Lower leg skin (tissue), 3 donors: ENCODE measurements around the gene ABCA13.

Experiments
- CTCF ChIP-seq, 3 donors: fragments of 450-650 bp; IDR thresholded peaks; one replicate each; pipeline ENCODE4 v1.5.1; 2016; ENCODE audit warnings: antibody characterized with exemption in 3 of 3, mild to moderate bottlenecking in 3 of 3, moderate library complexity in 2 of 3
- POLR2A ChIP-seq, 2 donors: fragments of 450-650 bp; IDR thresholded peaks; one replicate each; pipeline ENCODE4 v1.6.1; 2016 to 2017; ENCODE audit warnings: antibody characterized with exemption in 2 of 2, mild to moderate bottlenecking in 1 of 2, moderate library complexity in 1 of 2

- TF ChIP-seq CTCF (IDR thresholded peaks at IDR 0.05) (no peak), POLR2A (IDR thresholded peaks at IDR 0.05) (no peak)
Observed at GRCh38 chr7:48149058-48149457, 22.2 kb upstream of the ABCA13 start.
